ENCODE results near the gene SELL. TPM values are rescaled to one million over a fixed set of nuclear protein-coding genes. Genes with fewer than 3 reads are reported as not detected.

The SELL gene
- total RNA-seq, 2 donors from 2014 or later, result 0.74 to 2.2 TPM

GRCh38 chr1:169729991-169730390, 18.6 kb upstream of the SELL start:
- DNase-seq (ENCODE audit: low spot score), result no peak
- TF ChIP-seq, protein P1, sequence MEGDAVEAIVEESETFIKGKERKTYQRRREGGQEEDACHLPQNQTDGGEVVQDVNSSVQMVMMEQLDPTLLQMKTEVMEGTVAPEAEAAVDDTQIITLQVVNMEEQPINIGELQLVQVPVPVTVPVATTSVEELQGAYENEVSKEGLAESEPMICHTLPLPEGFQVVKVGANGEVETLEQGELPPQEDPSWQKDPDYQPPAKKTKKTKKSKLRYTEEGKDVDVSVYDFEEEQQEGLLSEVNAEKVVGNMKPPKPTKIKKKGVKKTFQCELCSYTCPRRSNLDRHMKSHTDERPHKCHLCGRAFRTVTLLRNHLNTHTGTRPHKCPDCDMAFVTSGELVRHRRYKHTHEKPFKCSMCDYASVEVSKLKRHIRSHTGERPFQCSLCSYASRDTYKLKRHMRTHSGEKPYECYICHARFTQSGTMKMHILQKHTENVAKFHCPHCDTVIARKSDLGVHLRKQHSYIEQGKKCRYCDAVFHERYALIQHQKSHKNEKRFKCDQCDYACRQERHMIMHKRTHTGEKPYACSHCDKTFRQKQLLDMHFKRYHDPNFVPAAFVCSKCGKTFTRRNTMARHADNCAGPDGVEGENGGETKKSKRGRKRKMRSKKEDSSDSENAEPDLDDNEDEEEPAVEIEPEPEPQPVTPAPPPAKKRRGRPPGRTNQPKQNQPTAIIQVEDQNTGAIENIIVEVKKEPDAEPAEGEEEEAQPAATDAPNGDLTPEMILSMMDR (IDR thresholded peaks at IDR 0.05), result no peak
- H3K4me1 ChIP-seq, result no peaks in the 10 kb centered on the region

DNA sequence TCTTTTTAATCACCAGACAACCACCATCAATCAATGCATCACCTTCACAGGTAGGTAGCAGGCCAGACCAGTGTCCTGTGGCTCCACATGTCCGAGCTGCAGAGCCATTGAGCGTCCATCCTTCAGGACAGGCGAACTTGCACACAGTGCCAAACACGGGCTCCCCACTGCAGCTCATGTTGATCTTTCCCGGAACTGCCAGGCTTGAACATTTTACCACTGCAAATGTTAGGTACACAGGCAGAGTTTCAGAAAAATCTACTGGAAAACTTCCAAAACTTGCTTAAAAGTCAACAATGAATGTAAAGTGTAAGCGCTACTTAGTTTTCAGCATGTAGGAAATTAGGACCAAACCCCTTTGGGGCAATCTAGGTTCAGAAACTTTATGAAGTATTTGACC, 15.9 kb upstream of the SELL start:
- TF ChIP-seq, protein P1 (IDR thresholded peaks at IDR 0.05), result no peak
- DNase-seq (ENCODE audit: low spot score), result no peak
- no peak overlapping the region for H3K27ac ChIP-seq
- H3K4me3 ChIP-seq, result no peak overlapping the region
- no peaks in the 10 kb centered on the region for H3K27me3 ChIP-seq
- no peaks in the 10 kb centered on the region for H3K4me1 ChIP-seq
- no peaks in the 10 kb centered on the region for H3K9me3 ChIP-seq
- no peaks in the 10 kb centered on the region for H3K36me3 ChIP-seq

More at GRCh38 chr1:169729991-169730390, 18.6 kb upstream of the SELL start:
- Histone ChIP-seq H3K27ac (no peak overlapping the region), H3K9me3 (no peaks in the 10 kb centered on the region), H3K27me3 (no peaks in the 10 kb centered on the region), H3K36me3 (no peaks in the 10 kb centered on the region), H3K4me3 (no peak overlapping the region)

DNA sequence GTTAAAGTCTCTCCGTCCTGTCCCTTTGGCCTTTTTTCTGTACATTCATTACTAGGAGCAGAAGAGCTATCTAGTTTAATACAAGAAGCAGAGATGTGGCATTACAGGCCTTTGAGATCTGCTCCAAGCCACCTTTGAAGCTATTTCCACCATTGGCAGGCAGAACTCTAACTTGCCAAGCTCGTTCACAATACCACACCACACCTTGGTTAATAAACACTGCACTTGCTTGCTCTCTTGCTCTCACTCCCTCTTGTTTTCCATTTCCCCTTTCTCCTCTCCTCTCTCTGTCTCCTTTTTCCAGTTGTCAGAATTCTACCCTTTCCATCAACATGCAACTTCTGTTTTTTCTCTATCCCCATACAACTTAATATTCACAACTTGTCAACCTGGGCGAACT, 15.4 kb upstream of the SELL start:
- Histone ChIP-seq H3K4me1 (no peaks in the 10 kb centered on the region), H3K9me3 (no peaks in the 10 kb centered on the region), H3K27ac (no peak overlapping the region), H3K4me3 (no peak overlapping the region), H3K27me3 (no peaks in the 10 kb centered on the region), H3K36me3 (no peaks in the 10 kb centered on the region)
- no peak for DNase-seq (ENCODE audit: low spot score)
- TF ChIP-seq, protein P1 (IDR thresholded peaks at IDR 0.05), result no peak

- TF ChIP-seq, protein P1 (IDR thresholded peaks at IDR 0.05), result no peak
- H3K9me3 ChIP-seq, result no peaks in the 10 kb centered on the region
- no peaks in the 10 kb centered on the region for H3K27me3 ChIP-seq
- H3K36me3 ChIP-seq, result no peaks in the 10 kb centered on the region
- no peak overlapping the region for H3K27ac ChIP-seq
- no peak for DNase-seq (ENCODE audit: low spot score)
- no peaks in the 10 kb centered on the region for H3K4me1 ChIP-seq
- H3K4me3 ChIP-seq, result no peak overlapping the region
Measured at GRCh38 chr1:169725930-169726329, 14.5 kb upstream of the SELL start.

- Histone ChIP-seq H3K36me3 (no peaks in the 10 kb centered on the region), H3K4me3 (no peak overlapping the region), H3K4me1 (no peaks in the 10 kb centered on the region), H3K9me3 (no peaks in the 10 kb centered on the region), H3K27me3 (no peaks in the 10 kb centered on the region), H3K27ac (no peak overlapping the region)
- no peak for DNase-seq (ENCODE audit: low spot score)
- TF ChIP-seq, protein P1 (IDR thresholded peaks at IDR 0.05), result no peak
Measured at GRCh38 chr1:169724168-169724567, 12.7 kb upstream of the SELL start.

GRCh38 chr1:169723763-169724162, 12.3 kb upstream of the SELL start:
- Histone ChIP-seq H3K27me3 (no peaks in the 10 kb centered on the region), H3K9me3 (no peaks in the 10 kb centered on the region), H3K27ac (no peak overlapping the region), H3K4me3 (no peak overlapping the region), H3K4me1 (no peaks in the 10 kb centered on the region), H3K36me3 (no peaks in the 10 kb centered on the region)
- TF ChIP-seq, protein P1 (IDR thresholded peaks at IDR 0.05), result no peak
- DNase-seq (ENCODE audit: low spot score), result no peak
